Cardiac fibroblast (primary cell): ENCODE measurements around the gene JPH2.
A peak's percentile ranks its signal among the peaks of the same experiment; 100 is the strongest.

ENCODE experiments used
- DNase-seq, 2 donors: peaks; one replicate each; pipeline versions ENCODE4 v3.0.0 to v3.0.0-alpha.2; 2010; ENCODE audit warnings: low read depth in 2 of 2
- H3K4me3 ChIP-seq, 2 donors: replicated peaks in 1 of 2; 1 replicate in 1 of 2; 2 replicates in 1 of 2; pipeline ENCODE4 v1.5.1; 2011; ENCODE audit warnings: low read depth in 2 of 2, low read length in 2 of 2, mild to moderate bottlenecking in 2 of 2, moderate library complexity in 1 of 2
- CTCF ChIP-seq: IDR thresholded peaks from one replicate; pipeline ENCODE4 v1.5.1; 2011; ENCODE audit warnings: low read depth, mild to moderate bottlenecking, low read length, inconsistent platforms

The JPH2 gene

GRCh38 chr20:44110816-44111568 is 76.0 kb downstream of the JPH2 start:
- TF ChIP-seq CTCF: no peak
- DNase-seq: no peak
- no peak overlapping the region for H3K4me3 ChIP-seq

GRCh38 chr20:44109951-44110361 is 77.0 kb downstream of the JPH2 start:
- no peak overlapping the region for H3K4me3 ChIP-seq
- peak; percentile 33 for TF ChIP-seq CTCF
- DNase-seq: peak in 1 of 2 donors; percentile 54

DNA sequence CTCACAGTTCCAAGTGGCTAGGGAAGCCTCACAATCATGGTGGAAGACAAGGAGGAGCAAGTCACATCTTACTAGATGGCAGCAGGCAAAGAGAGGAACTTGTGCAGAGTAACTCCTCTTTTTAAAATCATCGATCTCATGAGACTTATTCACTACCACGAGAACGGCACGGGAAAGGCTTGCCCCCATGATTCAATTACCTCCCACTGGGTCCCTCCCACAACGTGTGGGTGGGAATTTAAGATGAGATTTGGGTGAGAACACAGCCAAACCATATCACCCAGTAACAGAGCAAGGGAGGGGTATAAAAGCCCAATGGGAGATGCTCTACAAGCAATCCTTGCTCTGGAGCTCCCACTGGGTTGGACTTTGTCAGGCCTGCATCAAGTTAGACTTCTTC is 80.4 kb downstream of the JPH2 start:
- DNase-seq: no peak
- H3K4me3 ChIP-seq: no peak overlapping the region
- TF ChIP-seq CTCF: no peak

DNA sequence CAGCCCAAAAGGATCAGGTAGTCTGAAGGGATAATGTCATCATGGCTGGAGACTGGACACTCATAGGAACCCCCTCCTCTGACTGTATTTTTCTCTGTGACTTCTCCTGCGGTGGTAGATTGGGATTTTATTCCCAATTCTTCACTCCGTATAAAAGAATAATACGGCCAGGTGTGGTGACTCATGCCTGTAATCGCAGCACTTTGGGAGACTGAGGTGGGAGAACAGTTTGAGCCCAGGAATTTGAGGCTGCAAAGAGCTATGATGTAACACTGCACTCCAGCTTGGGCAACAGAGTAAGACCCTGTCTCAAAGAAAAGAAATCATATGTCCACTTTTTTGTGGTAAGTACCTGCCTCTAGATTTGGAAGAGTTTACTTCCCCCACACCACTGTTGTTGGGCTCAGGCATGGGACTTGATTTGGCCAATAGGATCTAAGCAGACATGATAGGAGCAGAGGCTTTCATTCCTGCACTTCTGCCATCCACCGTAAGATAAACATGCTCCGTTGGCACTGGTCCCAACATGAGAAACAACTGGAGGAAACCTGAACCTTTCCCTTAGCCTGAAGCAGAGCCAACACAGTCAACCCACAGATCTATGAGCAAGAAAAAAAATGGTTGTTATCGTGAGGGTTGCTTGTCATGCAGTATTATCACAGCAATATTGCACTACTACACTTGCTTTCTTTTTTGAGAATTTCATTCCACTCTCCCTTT is 82.0 kb downstream of the JPH2 start:
- no peak overlapping the region for H3K4me3 ChIP-seq
- DNase-seq: peak; percentile 70 to 76
- TF ChIP-seq CTCF: no peak

DNA sequence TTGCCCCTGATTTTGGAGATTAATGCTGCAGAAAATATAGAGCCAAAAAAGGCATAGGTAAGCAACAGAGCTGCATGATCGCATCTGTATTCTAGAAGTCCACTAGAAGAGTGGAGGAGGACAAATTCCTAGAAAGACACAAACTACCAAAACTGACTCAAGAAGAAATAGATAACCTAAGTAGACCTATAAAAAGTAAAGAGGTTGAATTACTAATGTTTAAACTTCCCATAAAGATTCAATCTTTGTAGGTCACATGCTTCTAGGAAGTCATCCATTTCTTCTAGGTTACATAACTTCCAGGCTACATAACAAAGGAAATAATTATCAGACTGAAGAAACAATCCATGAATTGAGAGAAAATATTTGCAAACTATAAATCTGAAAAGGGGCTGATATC is 84.4 kb downstream of the JPH2 start:
- no peak for TF ChIP-seq CTCF
- H3K4me3 ChIP-seq: no peak overlapping the region
- no peak for DNase-seq

- DNase-seq: no peak
- no peak for TF ChIP-seq CTCF
- no peak overlapping the region for H3K4me3 ChIP-seq
Observed at GRCh38 chr20:44099832-44100231, 87.2 kb downstream of the JPH2 start.
